Measurements from ENCODE around the gene ANKK1.

DNA sequence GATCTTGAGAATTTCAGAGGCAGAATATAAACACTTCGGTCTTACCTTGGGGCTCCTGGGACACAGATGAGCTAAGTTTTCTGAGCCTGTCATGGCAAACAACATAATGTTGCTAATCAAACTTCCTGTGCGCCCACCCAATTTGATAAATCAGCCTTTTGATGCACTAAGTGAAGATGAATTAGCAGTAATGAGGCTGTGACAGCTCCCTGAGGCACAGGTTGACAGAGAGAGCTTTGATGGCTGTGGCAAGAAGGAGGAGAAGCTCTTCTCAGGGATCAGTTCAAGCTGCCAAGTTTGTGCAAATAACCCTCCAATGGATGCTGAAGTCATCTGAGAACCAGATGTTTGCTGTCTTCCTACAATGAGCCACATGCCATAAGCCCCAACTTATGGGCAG lies 53.2 kb downstream of the ANKK1 start:
- TF ChIP-seq, protein P1, sequence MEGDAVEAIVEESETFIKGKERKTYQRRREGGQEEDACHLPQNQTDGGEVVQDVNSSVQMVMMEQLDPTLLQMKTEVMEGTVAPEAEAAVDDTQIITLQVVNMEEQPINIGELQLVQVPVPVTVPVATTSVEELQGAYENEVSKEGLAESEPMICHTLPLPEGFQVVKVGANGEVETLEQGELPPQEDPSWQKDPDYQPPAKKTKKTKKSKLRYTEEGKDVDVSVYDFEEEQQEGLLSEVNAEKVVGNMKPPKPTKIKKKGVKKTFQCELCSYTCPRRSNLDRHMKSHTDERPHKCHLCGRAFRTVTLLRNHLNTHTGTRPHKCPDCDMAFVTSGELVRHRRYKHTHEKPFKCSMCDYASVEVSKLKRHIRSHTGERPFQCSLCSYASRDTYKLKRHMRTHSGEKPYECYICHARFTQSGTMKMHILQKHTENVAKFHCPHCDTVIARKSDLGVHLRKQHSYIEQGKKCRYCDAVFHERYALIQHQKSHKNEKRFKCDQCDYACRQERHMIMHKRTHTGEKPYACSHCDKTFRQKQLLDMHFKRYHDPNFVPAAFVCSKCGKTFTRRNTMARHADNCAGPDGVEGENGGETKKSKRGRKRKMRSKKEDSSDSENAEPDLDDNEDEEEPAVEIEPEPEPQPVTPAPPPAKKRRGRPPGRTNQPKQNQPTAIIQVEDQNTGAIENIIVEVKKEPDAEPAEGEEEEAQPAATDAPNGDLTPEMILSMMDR (IDR thresholded peaks at IDR 0.05) = no peak
- no peak for TF ChIP-seq EZH2 (IDR thresholded peaks at IDR 0.05; ENCODE audit: borderline replicate concordance, insufficient read depth, low read depth, low read length, poor library complexity, severe bottlenecking)

Measured in B cell (primary cell).